Measurements from ENCODE around the gene BEST3.
A peak's percentile ranks its signal among the peaks of the same experiment; 100 is the strongest.

The BEST3 gene

GRCh38 chr12:69698769-69699540 lies at the start of gene BEST3:
Gene BEST3 (minus strand): TSS chr12:69699303. CDS start chr12:69697798, 1,505 bp downstream.
- H3K4me3 ChIP-seq (ENCODE audit: low read depth, low read length): no peak within 1 kb of the TSS
- TF ChIP-seq CTCF (IDR thresholded peaks at IDR 0.05; ENCODE audit: low read depth, low read length, missing control alignments): no peak
- DNase-seq (ENCODE audit: low read depth): no peak

GRCh38 chr12:69744109-69744508 lies 45.0 kb upstream of the BEST3 start:
- no peak for DNase-seq (ENCODE audit: low read depth)
- H3K4me3 ChIP-seq (ENCODE audit: low read depth, low read length): no peak overlapping the region
- no peak for TF ChIP-seq CTCF (IDR thresholded peaks at IDR 0.05; ENCODE audit: low read depth, low read length, missing control alignments)

- H3K4me3 ChIP-seq (ENCODE audit: low read depth, low read length): peak overlapping the region; percentile 83
- DNase-seq (ENCODE audit: low read depth): peak; percentile 35
- TF ChIP-seq CTCF (IDR thresholded peaks at IDR 0.05; ENCODE audit: low read depth, low read length, missing control alignments): no peak
Measured at GRCh38 chr12:69739287-69740191, 40.4 kb upstream of the BEST3 start.

GRCh38 chr12:69738351-69739286 lies 39.5 kb upstream of the BEST3 start, which contains the start of gene RAB3IP:
Gene RAB3IP (plus strand): TSS chr12:69738860. CDS start chr12:69755409, 16,549 bp downstream.
- peak; percentile 67 for TF ChIP-seq CTCF (IDR thresholded peaks at IDR 0.05; ENCODE audit: low read depth, low read length, missing control alignments)
- peak within 1 kb of the TSS; percentile 83 for H3K4me3 ChIP-seq (ENCODE audit: low read depth, low read length)
- peak; percentile 53 for DNase-seq (ENCODE audit: low read depth)

GRCh38 chr12:69733638-69734037 lies 34.5 kb upstream of the BEST3 start:
- H3K4me3 ChIP-seq (ENCODE audit: low read depth, low read length): no peak overlapping the region
- TF ChIP-seq CTCF (IDR thresholded peaks at IDR 0.05; ENCODE audit: low read depth, low read length, missing control alignments): no peak
- no peak for DNase-seq (ENCODE audit: low read depth)

GRCh38 chr12:69732088-69732487 lies 33.0 kb upstream of the BEST3 start:
- no peak for TF ChIP-seq CTCF (IDR thresholded peaks at IDR 0.05; ENCODE audit: low read depth, low read length, missing control alignments)
- no peak for DNase-seq (ENCODE audit: low read depth)
- no peak overlapping the region for H3K4me3 ChIP-seq (ENCODE audit: low read depth, low read length)

All from GM12864 (cell line).